Upper lobe of right lung (tissue), 1 donor: ENCODE data around the gene EXOC7. TPM values are rescaled to one million over a fixed set of nuclear protein-coding genes. Genes with fewer than 3 reads are reported as not detected.

Experiments used
- ATAC-seq: fragments of 200-7000 bp; cut with Tn5 transposase; one replicate; pipeline ENCODE4 v1.9.1; 2020; ENCODE audit warnings: mild to moderate bottlenecking, moderate library complexity
- DNase-seq: peaks from one replicate; pipeline ENCODE4 v3.0.0-alpha.2; 2020
- H3K27ac ChIP-seq: fragments of 200-600 bp; one replicate; pipeline ENCODE4 v1.8.0; 2022
- H3K27me3 ChIP-seq: fragments of 200-600 bp; one replicate; pipeline ENCODE4 v1.8.0; 2022; ENCODE audit warnings: mild to moderate bottlenecking
- H3K36me3 ChIP-seq: fragments of 200-600 bp; one replicate; pipeline ENCODE4 v1.8.0; 2022
- H3K4me1 ChIP-seq: fragments of 200-600 bp; one replicate; pipeline ENCODE4 v1.8.0; 2022
- H3K4me3 ChIP-seq: fragments of 200-600 bp; one replicate; pipeline ENCODE4 v1.8.0; 2022; ENCODE audit warnings: mild to moderate bottlenecking
- H3K9me3 ChIP-seq: fragments of 200-600 bp; one replicate; pipeline ENCODE4 v1.8.0; 2022
- intact Hi-C: fragments of 100-400 bp; cut with DNase I; formaldehyde crosslinking; loops from one replicate; pipeline ENCODE4 v1.11.0; 2022
- total RNA-seq: library from RNA; stranded (reverse); fragmentation: NEBNext Ultra II Directional; extraction: Animal tissue kit (Norgen Biotek cat#: 25700); gene quantifications from one replicate; pipeline ENCODE4 v1.2.1, GENCODE V29; 2021
- TF ChIP-seq, protein P1 (sequence below): fragments of 200-600 bp; IDR thresholded peaks from one replicate; pipeline ENCODE4 v1.8.0; 2022; ENCODE audit warnings: antibody characterized with exemption
- donor health status: DM: no; HTN: yes; CAD: no; lungs with severe emphysema.

EXOC7 gene
- total RNA-seq, 1 donor from 2014 or later = 121 TPM

DNA sequence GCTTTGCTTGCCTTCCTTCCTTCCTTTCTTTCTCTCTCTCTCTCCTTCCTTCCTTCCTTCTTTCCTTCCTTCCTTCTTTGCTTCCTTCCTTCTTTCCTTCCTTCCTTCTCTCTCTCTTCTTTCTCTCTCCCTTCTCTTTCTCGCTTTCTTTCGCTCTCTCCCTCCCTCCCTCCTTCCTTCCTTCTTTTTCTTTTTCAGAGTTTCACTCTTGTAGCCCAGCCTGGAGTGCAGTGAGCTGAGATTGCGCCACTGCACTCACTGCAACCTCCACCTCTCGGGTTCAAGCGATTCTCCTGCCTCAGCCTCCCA, 19.6 kb upstream of the EXOC7 start:
- ATAC-seq (no peak), DNase-seq (no peak)
- intact Hi-C loops = loop anchor here (5.0 to 10.0 kb wide), 2 partner anchors 62 to 159 kb away; no protein-coding TSS in a partner anchor
- Histone ChIP-seq H3K9me3 (no peaks in the 10 kb centered on the region), H3K4me3 (no peak overlapping the region), H3K27me3 (no peaks in the 10 kb centered on the region), H3K27ac (no peak overlapping the region), H3K4me1 (peaks cover 6% of the 10 kb centered on the region), H3K36me3 (no peaks in the 10 kb centered on the region)
- TF ChIP-seq, protein P1, sequence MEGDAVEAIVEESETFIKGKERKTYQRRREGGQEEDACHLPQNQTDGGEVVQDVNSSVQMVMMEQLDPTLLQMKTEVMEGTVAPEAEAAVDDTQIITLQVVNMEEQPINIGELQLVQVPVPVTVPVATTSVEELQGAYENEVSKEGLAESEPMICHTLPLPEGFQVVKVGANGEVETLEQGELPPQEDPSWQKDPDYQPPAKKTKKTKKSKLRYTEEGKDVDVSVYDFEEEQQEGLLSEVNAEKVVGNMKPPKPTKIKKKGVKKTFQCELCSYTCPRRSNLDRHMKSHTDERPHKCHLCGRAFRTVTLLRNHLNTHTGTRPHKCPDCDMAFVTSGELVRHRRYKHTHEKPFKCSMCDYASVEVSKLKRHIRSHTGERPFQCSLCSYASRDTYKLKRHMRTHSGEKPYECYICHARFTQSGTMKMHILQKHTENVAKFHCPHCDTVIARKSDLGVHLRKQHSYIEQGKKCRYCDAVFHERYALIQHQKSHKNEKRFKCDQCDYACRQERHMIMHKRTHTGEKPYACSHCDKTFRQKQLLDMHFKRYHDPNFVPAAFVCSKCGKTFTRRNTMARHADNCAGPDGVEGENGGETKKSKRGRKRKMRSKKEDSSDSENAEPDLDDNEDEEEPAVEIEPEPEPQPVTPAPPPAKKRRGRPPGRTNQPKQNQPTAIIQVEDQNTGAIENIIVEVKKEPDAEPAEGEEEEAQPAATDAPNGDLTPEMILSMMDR = no peak

DNA sequence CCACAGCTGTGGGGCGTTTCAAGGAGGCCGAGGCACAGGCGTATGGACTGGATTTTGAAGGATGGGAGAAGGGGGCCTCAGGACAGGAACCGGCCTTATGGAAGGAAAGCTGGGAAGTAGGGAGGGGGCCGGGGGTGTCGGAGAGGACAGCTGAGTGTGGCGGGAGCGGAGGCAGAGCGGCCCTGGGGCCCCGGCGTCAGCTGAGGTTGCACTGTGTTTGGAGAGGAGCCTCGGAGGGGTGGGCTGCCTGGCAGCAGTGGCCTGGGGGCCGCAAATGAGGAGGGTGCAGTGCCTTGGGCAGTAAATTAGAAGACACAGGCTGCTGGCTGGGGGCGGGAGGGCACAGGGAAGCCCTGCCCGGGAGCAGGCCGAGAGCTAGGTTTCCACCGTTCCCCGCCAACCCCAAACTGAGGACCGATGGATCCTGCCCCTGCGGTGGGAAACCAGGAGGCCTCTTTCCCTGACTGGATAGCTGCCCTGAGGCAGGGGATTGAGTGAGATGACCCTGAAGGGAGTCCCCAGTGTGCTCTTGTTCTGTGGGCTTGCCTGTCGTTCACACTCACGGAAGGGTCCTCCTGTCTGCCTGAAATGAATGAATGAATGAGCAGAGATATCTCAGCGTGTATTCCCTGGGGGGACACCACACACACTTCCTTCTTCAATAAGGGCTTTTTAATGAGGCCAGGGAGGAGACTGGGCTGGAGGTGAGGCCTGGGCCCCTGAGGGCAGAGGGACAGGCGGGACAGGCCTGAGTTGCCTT, 19.0 kb upstream of the EXOC7 start:
- TF ChIP-seq, protein P1 = no peak
- Histone ChIP-seq H3K27me3 (no peaks in the 10 kb centered on the region), H3K4me3 (no peak overlapping the region), H3K4me1 (peaks cover 6% of the 10 kb centered on the region), H3K9me3 (no peaks in the 10 kb centered on the region), H3K36me3 (no peaks in the 10 kb centered on the region), H3K27ac (no peak overlapping the region)
- no peak for DNase-seq
- ATAC-seq = no peak
- intact Hi-C loops = loop anchor here (5.0 to 10.0 kb wide), 2 partner anchors 62 to 160 kb away; no protein-coding TSS in a partner anchor

DNA sequence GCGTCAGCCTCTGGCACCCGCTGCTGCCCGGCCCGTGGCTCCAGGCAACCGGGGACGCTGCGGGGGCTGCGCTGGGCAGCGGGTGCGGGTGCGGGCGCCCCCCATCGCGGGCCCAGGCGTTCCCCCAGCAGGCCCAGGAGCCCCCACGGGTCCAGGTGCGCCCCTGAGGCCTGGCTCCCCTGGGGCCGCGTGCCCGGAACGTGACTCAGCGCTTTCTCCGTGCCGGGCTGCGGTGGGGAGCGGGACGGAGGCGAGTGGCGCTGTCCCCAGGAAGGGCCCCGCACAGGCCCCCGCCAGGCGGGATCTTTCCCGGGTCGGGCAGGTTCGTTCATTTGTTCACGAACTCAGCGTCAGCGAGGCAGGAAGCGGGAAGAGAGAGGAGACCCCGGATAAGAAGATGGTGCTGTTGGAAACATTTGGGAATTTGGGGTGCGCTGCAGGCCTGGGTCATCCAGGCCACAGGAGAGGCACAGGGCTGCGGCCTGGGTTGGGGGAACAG, 18.4 kb upstream of the EXOC7 start:
- no peak for DNase-seq
- intact Hi-C loops = loop anchor here (5.0 to 10.0 kb wide), 2 partner anchors 63 to 160 kb away; no protein-coding TSS in a partner anchor

DNA sequence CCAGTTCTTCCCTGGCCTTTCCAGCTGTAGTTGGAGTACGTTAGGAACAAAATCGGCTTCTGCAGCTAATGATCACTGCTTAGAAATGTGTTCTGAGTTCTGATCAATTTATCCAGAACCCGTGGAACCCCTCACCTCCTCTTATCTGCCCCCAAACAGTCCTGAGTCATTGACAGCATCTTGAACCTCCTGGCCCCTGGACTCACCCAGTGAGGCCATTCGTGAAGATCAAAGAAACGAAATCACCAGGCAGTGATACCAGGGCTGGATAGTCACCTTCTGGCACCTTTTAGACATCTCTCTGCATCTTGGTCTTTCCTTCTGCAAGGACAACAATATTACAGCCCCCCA, 17.0 kb upstream of the EXOC7 start:
- no peaks in the 10 kb centered on the region for H3K9me3 ChIP-seq
- no peak for ATAC-seq

More for the DNA sequence above, 18.4 kb upstream of the EXOC7 start:
- Histone ChIP-seq H3K4me1 (peaks cover 6% of the 10 kb centered on the region), H3K4me3 (peak overlapping the region; percentile 37), H3K9me3 (no peaks in the 10 kb centered on the region), H3K36me3 (no peaks in the 10 kb centered on the region), H3K27me3 (no peaks in the 10 kb centered on the region), H3K27ac (peak overlapping the region; percentile 17)
- TF ChIP-seq, protein P1 = no peak
- peak; percentile 30 for ATAC-seq

DNA sequence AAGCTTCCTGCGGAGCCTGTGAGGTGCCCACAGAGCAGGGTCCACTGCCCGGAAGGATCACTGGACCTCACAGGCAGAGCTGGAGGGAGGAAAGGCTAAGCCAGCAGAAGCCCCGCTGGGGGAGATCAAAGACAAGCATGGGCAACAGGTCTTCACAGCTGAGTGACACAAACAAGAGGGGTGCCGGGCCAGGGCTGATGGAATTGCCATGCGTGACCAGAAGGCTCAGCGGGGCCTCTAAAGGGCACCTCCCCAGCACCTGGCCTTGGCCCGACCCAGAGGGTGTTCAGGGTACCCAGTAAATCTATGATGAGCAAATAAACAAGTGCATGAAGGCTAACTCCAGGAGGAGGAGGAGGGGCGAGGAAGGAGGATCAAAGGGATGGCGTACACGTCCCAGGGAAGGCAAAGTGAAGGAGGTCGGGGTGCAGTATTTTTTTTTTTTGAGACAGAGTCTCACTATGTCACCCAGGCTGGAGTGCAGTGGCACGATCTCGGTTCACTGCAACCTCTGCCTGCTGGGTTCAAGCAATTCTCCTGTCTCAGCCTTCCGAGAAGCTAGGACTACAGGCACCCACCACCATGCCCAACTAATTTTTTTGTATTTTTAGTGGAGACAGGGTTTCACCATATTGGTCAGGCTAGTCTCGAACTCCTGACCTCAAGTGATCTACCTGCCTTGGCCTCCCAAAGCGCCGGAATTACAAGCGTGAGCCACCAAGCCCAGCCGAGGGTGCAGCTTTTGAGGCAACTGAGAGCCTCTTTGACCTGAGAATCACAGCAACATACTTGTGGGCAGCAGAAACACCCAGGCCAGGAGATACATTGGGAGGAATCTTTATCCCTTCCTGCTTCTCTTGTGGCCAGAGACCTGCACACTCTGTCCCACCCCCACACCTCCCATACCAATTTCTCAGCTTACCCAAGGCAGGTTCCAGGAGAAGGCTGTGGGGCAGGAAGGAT, 16.1 kb upstream of the EXOC7 start:
- no peaks in the 10 kb centered on the region for H3K27me3 ChIP-seq
- DNase-seq (no peak), ATAC-seq (no peak)
- H3K9me3 ChIP-seq = no peaks in the 10 kb centered on the region
- H3K36me3 ChIP-seq = no peaks in the 10 kb centered on the region
- TF ChIP-seq, protein P1 = no peak
- no peak overlapping the region for H3K27ac ChIP-seq
- H3K4me1 ChIP-seq = peaks cover 6% of the 10 kb centered on the region
- no peak overlapping the region for H3K4me3 ChIP-seq
- intact Hi-C loops = loop anchor here (5.0 to 10.0 kb wide), 2 partner anchors 65 to 163 kb away; no protein-coding TSS in a partner anchor

More for the DNA sequence above, 17.0 kb upstream of the EXOC7 start:
- peaks cover 6% of the 10 kb centered on the region for H3K4me1 ChIP-seq
- intact Hi-C loops = loop anchor here (5.0 to 10.0 kb wide), 2 partner anchors 64 to 162 kb away; no protein-coding TSS in a partner anchor
- no peaks in the 10 kb centered on the region for H3K36me3 ChIP-seq
- H3K4me3 ChIP-seq = no peak overlapping the region
- H3K27ac ChIP-seq = no peak overlapping the region
- TF ChIP-seq, protein P1 = no peak
- H3K27me3 ChIP-seq = no peaks in the 10 kb centered on the region
- DNase-seq = no peak
